NCI-H2081 treated with DMSO at 0.1 percent for 48 hours (cell line): ENCODE measurements around the gene UST.
"Not testable (repeated sequence)": the region's sequence is repeated elsewhere in the genome, so short reads cannot be mapped to it uniquely, and the experiment has no call there.

Experiments used
- DNase-seq: peaks from one replicate; lab custom pipeline; 2025; lab: John Stamatoyannopoulos, UW

Gene UST

DNA sequence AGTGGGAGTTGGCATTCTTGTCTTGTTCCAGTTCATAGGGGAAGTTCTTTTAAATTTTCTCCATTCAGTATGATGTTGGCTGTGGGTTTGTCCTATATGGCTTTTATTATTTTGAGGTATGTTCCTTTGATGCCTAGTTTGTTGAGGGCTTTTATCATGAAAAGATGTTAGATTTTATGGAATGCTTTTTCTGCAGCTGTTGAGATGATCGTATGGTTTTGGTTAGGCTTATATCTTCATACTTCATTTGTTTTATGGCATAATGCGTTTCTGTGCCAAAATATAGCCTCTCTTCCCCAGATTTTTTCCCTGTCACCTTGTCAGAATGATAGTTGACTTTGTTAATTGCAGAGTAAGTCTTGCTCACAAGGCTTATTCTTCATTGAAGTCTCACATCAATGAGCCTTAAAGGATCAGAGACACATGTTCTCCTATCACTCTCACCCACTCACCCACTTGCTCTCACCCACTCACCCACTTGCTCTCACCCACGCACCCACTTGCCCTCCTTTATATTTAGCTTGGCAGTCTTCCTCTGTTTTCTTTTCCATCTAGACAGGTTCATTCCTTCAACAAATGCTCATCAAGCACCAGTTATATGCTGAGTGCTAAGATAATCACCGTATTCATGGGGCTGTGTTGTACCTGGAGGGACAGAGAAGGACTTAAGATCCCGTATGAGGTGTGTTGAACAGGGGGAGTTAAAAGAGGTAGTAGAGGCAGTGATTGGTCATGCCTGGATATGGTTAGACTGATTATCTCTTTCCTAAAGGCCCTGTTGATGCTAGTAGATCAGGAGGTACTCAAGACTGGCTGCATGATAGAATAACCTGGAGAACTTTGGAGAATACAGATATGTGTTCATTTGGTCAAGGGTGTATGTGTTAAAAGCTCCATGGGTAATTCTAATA lies 19.3 kb downstream of the UST start:
- no peak for DNase-seq

DNA sequence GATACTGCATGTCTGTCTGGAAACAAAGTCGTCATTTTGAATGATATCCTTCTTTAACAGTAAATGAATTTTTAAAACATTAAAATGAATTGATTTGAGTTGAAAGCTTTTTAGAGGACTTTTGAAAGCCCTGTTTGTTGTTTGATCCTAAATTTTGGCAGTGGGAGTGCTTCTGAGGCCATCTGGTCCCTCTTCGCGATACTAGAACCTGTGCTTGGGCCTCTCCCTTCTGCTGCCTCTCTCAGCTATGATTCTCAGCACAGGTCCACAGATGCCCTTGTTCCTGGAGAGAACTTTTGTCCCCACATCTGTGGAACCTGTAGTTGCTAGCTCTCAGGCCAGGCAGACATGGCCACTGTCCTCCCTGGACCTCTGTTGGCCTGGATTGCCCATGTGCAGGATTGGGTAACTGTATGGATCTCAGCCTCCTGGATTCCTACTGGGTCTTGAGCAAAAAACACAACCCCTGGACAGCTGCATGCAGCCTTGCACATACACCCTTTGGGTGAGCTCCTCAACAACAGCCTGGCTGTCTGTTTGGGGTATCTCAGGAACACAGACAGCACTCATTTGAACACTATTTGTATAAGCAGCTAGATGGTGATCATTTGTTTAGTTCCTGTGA lies 21.9 kb downstream of the UST start:
- DNase-seq: no peak

DNA sequence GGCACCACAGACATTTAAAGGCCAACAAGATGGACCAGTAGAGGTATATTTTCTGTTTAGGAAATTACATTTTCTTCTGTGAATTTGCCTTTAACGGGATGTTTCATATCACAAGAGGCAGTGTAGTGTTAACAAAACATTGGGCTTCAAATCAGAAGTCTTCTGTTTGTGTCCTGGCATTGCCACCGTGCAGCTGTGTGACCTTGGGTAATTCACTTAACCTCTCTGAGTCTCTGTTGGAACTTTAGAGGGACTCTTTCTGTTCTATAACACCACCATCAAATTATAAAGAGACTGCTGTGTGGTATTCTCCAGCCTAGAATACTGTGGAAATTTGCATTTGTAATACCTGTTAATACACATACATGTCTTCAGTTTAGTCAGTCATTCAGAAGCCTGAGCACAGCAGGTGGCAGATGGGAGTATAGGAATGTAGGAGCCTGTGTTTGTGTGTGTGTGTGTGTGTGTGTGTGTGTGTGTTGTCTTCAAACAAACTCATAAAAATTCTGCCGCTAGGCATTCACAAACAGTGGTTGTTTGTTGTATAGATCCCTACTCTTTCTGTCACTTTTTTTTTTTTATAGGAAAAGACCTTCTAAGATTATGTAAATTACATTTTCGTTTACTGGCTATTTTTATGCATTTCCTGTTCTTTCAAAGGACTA lies 22.6 kb downstream of the UST start:
- DNase-seq: no peak

DNA sequence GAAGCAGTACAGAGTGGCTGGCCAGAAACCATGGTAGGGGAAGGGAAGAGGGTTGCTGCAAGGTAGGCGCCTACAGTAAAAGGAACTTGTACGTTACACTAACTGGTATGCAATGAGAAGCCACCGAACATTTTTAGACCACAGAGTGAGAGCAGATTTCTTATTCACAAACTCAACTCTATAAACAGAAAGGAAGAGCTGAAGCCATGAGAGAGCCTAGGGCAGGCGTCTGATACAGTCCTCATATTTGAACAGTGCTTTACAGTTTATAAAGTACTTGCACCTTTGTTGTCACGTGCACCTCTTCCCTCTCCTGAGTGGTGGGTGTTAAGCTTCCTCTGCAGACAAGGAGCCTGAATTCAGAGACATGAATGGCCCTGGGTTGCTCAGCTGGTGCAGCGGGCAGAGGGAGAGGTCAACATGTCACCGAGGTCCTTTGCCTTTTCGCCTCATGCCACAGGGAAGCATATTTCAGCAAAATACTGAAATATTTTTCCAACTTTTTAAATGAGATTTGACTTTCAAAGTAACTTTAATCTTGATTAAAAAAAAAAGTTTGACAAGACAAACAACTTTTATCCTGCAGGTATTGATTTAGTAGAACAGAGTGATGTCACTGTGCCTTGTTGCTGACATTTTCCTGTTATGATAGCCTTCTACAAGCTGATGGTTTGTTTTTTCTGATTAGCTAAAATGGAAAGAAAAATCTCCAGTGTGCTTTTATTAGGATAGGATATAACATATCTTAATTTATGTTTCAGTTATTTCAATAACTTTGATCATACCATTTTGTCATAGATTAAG lies 23.8 kb downstream of the UST start:
- no peak for DNase-seq

DNA sequence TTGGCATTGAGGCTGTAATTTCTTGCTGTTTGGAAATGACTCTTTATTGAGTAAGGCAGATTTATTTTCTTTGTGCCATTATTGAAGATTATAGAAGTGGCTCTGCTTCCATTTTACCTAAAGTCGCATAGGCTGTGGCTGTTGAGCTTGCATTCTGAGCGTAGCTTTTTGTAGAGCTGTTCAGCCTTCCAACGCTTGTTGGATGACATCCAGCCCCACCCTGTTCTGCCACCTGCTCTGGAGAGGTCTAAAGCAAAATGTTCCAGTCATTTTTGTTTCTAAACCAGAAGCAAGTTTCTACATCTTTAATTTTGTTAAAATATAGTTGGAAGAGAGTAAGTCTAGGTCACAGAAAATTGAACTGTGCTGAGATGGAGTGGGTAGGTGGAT lies 24.4 kb downstream of the UST start:
- no peak for DNase-seq

DNA sequence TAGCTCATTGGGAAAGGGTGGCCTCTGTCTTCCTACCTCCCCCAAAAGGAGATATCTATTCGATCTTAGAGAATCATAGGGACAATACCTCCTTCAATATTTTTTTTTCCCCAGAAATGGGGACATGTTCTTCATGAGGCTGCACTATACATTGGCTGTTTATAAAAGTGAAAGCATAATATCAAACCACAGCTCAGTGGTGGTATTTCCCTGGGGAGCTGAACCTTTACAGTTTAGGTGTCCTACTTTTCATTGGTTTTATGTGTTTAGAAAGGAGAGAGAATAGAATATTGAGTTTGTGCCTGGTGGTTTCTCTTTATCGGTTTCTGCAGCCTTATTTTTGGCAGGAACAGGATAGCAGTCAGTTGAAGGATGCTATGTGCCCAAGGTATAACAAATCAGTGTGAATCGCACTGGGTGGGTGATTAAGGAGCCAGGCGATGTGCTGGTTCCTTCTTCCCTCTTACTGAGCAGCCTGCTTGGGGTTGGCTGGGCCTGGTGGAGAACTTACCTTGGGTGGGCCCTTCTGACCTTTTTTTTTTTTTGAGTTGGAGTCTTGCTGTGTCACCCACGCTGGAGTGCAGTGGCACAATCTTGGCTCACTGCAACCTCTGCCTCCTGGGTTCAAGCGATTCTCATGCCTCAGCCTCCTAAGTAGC lies 25.2 kb downstream of the UST start:
- DNase-seq: no peak

DNA sequence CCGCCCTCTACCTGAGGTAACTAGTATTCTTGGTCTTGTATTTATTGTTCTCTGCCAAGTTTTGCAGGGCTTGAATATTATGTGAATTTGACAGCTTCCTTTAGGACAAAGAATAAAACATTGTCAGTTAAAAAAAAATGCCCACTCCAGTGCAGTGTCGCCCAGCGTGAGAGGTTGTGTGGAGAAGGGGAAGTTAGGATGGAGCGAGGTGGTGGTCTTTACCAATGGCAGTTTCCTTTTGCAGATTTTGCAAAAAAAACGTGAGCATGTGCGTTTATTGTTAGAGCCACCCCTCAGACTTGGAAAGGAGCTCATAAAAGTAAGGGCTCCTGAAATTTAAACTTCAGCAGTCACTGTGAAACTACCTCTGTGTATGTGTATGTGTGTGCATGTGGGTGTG lies 28.3 kb downstream of the UST start:
- DNase-seq: no peak

DNA sequence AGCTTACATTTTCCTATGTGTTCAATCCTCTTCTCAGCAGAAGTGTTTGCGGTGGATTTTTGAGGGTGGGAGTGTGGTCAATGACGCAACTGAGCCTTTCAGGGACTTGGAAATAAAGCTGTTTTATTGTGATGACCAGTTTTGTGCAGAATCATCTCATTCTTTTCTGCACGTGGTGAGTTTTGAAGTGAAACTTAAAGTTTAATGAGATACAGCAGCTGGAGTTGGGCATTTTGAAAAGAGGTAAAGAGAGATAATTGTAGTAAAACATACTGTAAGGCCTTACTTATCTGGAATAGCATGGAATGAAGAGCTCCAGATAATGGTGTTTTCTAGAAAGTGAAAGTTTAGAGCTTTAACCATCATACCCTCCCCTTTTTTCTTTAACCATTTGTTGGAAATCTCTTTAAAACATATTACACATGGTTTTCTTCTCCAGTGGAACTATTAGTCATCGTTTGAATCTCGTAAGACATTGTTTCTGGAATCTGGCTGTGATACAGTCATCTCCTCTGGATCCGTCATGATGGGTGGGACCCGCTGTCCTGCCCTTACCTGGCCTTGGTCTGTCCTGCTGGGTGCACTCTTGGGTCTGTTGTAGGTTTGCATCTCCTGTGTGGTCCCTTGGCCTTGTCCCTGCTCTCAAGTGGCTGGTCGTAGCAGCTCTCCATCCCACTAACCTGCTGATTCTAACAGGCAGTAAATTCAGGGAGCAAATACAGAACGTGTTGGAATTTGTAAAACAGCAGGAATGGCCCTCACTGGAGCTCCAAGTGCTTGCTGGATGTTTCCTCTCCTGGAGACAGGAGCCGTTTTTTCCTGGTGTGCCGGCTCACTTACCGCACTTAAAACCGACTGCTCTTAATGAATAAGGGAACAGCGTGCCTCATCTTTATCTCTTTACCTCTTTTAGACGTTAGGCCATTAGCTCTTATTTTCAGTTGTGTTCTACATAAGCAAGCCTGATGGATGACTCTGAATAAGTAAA lies 29.8 kb downstream of the UST start:
- DNase-seq: no peak

DNA sequence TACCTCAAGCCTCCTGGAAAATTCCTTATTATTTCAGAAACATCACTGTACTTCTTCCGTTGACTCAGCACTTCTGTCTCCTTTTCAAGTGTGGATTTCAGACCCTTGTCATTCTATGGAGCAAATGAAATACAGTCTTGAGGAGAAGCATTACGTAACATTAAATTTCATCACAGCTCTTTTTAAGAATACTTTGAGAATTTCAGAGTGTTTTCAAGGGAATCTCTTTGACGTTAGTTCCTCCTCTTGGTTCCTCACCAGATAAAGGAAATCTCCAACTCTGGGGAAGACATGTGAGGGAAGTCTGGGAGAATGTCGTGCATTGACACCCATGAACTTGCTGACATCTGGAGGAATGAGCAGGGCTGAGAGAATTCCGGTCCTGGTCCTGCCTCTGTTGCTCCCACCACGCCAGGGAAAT lies 32.3 kb downstream of the UST start:
- DNase-seq: no peak

DNA sequence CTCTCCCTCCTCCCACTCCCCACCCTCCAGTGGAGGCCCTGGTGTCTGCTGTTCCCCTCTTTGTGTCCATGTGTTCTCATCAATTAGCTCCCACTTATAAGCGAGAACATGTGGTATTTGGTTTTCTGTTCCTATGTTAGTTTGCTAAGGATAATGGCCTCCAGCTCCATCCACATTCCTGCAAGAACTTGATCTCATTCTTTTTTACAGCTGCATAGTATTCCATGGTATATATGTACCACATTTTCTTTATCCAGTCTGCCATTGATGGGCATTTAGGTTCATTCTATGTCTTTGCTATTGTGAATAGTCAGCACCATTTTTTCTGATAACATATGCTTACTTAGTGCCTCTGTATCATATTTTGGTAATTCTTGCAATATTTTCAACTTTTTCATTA lies 33.6 kb downstream of the UST start:
- not testable (repeated sequence) for DNase-seq

DNA sequence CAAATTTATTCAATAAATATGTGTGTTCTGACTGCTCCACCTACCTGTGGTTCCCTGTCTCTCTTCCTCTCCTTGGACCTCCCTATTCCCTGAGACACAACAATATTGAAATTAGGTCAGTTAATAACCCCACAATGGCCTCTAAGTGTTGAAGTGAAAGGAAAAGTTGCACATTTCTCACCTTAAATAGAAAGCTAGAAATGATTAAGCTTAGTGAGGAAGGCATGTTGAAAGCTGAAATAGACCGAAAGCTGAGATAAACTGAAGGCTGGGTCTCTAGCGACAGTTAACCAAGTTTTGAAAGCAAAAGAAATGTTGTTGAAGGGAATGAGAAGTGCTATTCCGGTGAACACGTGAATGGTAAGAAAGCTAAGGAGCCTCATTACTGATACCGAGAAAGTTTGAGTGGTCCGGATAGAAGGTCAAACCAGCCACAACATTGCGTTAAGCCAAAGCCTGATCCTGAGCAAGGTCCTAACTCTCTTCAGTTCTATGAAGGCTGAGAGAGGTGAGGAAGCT lies 34.1 kb downstream of the UST start:
- DNase-seq: no peak

DNA sequence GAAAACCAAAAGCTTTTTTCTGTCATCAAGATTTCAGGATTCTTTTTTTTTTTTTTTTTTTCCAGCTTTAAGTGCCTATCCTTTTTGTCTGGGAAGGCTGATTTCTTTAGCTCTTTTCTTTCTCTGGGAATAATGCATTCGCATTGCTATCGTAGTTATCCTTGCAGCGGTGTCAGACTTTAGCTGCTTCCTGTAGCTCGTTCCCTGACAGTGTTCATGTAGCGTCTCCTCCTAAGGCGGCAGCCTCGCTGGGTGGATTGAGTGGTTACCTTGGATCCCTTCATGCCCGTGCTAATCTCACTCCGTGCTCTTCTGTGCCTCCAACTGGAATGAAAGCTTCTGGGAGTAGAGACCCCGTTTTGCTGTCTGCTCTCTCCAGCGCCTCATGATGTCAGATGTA lies 43.1 kb downstream of the UST start:
- DNase-seq: no peak

DNA sequence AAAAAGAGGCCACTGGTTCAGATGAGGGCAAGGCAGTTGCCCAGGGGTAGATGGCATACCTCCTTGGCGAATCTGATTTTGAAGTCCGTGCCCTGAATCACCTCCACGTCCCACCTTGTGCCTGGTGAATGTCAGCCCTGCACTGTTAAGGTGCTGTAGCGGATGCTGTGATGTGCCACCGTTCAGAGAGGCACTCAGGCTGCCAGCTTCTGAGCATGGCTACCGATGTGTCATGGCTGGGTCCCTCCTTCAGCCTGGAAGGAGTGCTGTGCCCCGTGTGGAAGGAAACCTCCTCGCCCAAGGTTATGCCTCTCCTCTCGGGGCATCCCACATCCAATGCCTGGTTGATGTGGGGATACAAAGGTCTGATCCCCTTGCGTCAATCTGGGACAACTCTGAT lies 43.6 kb downstream of the UST start:
- no peak for DNase-seq

DNA sequence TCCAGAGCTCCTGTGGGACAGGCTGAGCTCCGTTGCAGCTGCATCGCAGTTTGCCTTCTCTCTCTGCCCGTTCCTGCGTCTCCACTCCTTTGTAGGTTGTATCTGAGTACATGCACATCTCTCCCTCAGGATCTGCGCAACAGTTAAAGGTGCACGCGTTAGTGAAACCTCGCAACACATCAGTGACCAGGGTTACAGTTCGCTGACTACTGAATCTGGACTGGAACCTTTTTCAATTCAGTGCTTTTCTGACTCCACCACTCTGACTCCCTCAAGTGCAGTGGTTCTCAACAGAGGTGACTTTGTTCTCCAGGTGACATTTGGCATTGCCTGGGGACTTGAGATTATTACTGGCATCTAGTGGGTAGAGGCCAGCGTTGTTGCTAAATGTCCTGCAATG lies 44.0 kb downstream of the UST start:
- DNase-seq: no peak

DNA sequence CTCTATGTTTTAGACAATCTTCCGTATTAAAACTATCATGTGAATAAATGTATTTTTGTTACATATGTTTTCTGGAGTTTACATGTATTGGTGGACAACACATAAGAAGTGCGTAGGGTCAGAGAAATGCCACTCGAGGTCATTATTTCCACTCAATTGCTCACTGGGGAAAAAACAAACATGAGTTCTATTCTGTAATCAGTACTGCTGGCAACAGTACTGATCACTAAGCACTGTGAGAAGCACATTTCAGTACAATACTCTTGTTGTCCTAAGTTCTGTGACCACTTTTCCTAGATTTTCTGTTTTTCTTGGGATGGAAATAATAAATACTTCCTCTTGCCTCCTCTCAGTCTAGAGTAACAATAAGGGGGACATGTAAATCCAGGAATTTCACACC lies 44.5 kb downstream of the UST start:
- no peak for DNase-seq

DNA sequence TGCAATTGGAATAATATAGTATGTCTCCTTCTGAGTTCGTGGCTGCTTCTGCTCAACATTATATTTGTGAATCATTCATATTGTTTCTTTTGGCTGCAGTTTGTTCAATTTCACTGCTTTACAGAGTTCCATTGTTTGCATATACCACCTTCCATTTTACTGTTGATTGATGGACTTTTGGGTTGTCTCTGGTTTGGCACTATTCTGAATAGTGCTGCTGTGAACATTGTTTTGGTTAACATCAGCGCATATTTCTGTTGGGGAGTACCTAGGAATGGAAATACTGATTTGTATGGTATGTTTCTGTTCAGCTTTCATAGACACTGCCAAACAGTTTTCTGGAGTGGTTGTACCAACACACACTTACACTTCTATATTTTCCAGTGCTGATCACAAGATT lies 46.9 kb downstream of the UST start:
- no peak for DNase-seq

DNA sequence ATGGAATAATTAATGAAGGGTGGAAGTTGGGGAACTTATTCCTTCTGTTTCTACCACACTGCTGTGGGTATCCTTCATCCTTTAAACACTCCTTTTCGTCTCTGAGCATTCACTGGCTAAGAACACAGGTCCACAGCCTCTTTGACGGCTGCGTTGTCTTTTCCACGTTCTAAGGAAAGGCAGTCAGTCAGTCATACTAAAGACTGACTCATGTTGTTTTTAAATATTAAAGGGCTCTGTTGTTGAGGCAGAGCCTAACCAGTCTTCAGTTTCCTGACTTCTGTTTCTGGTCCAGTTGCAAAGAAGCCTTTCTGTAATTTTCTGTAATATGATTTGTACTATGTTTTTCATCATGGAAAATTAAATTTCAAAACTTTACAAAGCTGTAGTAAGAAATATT lies 48.0 kb downstream of the UST start:
- no peak for DNase-seq

DNA sequence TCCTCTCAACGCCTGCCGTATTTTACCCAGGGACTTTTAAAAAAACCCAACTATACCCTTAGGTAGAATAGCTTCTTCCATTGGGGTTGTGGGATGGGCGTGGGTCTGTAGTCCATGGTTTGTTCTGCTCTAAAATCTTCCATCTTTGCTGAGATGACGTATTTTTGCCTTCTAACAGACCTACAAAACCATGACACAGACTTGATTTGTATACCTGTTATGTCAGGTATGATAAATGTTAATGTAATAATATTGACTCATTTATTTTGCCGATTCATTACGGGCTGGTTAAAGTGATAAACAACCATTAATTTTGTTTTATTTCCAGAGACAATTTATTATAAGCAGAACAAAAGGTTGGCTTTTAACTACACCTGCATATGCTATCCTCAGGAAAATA lies 48.7 kb downstream of the UST start:
- no peak for DNase-seq

DNA sequence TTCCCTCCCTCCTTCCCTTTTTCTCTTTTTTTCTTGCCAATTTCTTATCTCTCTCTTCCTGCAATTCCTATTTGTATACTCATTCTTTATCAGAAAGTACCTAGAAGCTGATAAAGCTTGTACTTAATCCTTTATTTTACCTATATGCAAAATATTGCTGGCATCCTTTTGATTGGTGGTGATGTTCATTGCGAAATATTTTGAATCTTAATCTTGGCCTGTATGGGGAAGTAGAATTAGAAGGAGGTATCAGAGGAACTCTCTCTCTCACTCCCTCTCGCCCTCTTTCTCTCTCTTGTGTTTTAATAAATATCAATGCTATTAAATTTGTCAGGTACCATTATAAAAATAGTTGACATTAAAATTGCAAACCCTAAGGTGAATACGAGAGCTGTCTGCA lies 52.8 kb downstream of the UST start:
- DNase-seq: no peak

DNA sequence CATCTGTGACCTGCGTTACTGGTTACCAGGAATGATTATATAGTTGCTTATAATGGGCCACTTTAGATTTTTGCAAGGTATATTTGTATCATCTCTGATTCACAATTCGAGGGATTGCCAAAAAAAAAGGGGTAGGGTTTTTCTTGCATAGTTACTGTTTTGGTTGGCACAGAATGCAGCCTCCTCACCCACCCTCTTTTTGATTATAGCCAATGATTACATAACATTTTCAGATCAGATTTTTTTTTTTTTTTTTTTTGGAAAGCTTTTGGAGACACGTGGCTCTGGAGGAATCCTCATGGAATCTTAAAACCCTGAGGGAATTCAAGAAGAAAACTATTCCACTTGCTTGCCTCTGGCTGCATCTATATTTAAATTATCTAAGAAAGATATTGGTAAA lies 53.7 kb downstream of the UST start:
- DNase-seq: no peak
